Measurements from ENCODE around the gene RTL5.

RTL5 gene

DNA sequence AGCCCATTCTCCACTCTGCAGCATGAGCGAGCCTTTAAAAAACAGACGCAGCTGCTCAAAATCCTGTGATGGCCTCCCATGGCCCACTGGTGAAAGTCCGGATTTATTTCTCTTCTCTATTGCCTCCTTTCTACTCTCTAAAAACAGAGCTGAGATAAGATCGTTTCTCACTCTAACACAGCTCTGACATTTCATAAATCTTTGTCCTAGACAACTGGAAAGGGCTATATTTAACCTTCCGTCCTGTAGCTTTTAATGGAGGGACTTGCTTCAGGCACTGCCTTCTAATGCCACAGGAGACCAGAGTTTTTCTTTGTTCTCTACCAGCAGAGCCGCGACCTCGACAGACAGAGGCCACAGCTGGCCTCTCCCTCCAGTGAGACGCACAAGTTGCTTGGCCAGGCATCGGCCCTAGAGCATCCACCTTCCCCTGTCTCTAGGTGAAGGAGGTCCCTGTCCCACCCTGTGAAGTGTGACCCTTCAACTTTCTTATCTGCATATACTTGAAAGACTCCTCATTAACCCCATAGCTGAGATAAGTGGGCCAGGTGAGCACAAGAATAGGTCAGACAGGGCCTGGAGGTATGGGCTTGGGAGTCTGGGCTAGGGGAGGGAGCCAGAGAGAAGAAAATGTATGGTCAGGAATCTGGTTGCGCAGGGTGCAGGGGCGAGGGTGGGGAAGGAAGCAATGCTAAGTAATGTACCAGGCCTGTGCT lies 50.0 kb downstream of the RTL5 start:
- no peak overlapping the region for H3K27ac Mint-ChIP-seq
- no peak overlapping the region for H3K4me3 Mint-ChIP-seq
- H3K27me3 Mint-ChIP-seq: no peaks in the 10 kb centered on the region
- H3K36me3 Mint-ChIP-seq (ENCODE audit: low read depth): no peaks in the 10 kb centered on the region
- no peaks in the 10 kb centered on the region for H3K9me3 Mint-ChIP-seq
- H3K4me1 Mint-ChIP-seq (ENCODE audit: low read depth): peaks cover 4% of the 10 kb centered on the region

DNA sequence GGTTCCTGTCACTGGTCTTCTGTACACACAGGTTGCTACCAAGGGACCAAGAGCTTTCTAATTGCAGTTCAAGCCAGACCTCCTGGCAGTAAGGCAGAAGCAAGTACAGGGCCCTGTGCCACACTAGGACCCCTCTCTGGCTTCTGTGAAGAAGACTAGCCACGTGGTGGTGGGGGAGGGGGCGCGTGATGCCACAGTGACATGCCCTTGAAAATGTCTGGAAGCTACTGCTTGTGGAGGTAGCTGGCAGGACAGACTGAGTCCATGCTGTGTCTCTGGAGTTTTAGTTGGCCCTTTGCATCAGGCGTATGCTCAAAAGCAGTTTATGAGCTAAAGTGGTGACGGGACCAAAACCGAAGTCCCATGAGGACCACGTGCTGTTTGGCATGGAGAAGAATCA lies 50.9 kb downstream of the RTL5 start:
- no peaks in the 10 kb centered on the region for H3K36me3 Mint-ChIP-seq (ENCODE audit: low read depth)
- H3K4me3 Mint-ChIP-seq: no peak overlapping the region
- no peak overlapping the region for H3K27ac Mint-ChIP-seq
- no peaks in the 10 kb centered on the region for H3K27me3 Mint-ChIP-seq
- no peaks in the 10 kb centered on the region for H3K9me3 Mint-ChIP-seq
- peaks cover 4% of the 10 kb centered on the region for H3K4me1 Mint-ChIP-seq (ENCODE audit: low read depth)

DNA sequence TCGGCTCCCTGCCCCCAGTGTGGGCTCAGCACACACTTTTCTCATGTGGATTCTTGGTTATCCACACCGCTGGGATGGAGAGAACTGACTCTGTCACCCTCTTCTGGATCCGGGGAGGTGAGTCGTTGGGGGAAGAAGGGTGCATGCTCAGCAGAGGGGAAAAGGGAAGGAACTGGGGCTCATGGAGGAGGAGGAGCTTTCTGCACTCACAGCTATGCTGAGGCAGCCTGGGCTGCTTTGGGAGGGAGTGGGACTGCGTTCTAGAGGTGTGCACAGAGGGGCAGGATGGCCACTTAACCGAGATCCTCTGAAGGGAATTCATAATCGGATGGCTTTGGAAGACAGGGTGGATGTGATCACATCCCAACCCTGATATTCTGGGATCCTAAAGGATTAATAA lies 51.6 kb downstream of the RTL5 start:
- no peak overlapping the region for H3K27ac Mint-ChIP-seq
- no peak overlapping the region for H3K4me3 Mint-ChIP-seq
- H3K27me3 Mint-ChIP-seq: no peaks in the 10 kb centered on the region
- H3K9me3 Mint-ChIP-seq: no peaks in the 10 kb centered on the region
- no peaks in the 10 kb centered on the region for H3K36me3 Mint-ChIP-seq (ENCODE audit: low read depth)
- H3K4me1 Mint-ChIP-seq (ENCODE audit: low read depth): peaks cover 4% of the 10 kb centered on the region

DNA sequence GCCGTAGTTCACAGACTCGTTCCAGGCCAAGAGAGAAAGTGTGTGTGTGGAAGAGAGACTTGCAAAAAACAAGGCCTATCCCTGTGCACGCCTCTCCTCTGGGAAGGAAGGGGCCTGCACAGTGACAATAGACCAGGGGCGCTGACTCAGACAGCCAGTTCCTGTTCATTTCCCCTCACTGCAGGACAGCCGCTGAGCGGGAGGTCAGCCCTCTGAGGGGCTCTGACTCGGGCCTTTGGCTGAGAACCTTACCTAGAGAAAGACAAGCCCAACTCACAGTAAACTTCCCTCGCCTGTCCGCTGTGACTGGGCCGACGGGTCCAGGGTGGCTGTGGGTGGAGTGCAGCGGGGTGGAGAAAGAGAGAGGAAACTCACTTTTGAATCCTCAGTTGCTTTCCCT lies 52.1 kb downstream of the RTL5 start:
- Mint-ChIP-seq H3K9me3 (no peaks in the 10 kb centered on the region), H3K27ac (no peak overlapping the region), H3K27me3 (no peaks in the 10 kb centered on the region), H3K36me3 (ENCODE audit: low read depth) (no peaks in the 10 kb centered on the region), H3K4me1 (ENCODE audit: low read depth) (peaks cover 4% of the 10 kb centered on the region), H3K4me3 (no peak overlapping the region)

DNA sequence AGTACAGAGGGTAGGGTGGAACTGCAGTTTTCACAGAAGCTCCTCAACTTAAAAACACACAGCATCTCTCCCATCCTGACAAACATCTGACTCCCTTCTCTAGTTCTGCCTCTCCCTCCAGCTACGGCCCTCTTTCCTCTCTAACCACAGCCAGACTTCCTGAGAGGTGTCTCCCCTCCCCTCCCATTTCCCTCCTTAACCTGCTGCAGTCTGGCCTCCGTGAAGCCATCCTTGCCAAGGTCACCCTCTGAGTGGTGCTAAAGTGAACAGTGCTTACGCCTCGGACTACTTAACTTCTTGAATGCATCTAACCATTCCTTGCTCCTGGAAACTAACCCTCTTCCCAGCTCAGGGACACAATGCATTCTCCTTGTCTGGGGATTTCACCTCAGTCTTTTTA lies 53.3 kb downstream of the RTL5 start:
- Mint-ChIP-seq H3K27me3 (peaks cover under 1% of the 10 kb centered on the region), H3K27ac (no peak overlapping the region), H3K4me3 (no peak overlapping the region), H3K4me1 (ENCODE audit: low read depth) (peaks cover 4% of the 10 kb centered on the region), H3K36me3 (ENCODE audit: low read depth) (no peaks in the 10 kb centered on the region), H3K9me3 (no peaks in the 10 kb centered on the region)

All from stimulated activated naive CD8-positive, alpha-beta T cell treated with anti-CD3 and anti-CD28 coated beads, Interleukin-15, Interleukin-2, amounts not matched to agents 100 ng/mL and 50 ng/mL, for 24 hours (primary cell).